ENCODE results near the gene SND1.

The SND1 gene

DNA sequence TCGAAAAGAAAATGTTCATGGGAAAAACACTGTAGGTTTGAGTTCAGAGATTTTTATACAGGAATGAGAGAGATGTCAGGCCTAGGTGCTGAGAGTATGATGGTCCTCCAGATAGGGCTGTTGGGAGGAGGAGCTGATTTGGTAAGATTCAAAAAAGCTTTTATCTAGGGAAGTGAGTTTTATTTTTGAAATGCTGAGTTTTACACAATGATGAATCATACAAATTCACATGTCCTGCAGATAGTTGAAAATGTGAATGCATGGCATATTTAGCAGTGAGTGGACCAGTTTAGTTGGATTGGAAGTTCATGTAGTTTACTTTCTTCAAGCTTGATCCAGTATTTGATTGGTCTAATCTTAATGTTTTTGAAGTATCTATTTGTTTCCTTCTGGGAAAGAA is 224.4 kb downstream of the SND1 start:
- DNase-seq: no peak

DNA sequence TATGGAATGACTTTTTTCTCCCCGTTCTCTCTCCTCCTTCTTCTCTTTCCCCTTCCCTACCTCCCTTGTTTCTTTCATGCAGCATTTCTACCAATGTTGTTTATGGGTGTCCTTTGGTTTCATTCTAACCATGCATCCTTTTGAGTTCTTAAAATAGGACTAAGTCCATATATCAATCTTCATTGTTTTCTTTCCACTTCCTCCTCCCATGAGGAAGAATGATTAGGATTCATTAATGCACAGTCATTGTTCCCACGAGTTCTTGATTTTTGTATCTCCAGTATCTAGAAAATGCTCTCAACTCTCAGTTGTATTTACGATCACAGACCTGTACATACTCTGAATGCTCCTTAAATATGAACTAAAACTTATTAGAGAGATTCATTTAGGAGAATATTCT is 226.0 kb downstream of the SND1 start:
- DNase-seq: no peak

DNA sequence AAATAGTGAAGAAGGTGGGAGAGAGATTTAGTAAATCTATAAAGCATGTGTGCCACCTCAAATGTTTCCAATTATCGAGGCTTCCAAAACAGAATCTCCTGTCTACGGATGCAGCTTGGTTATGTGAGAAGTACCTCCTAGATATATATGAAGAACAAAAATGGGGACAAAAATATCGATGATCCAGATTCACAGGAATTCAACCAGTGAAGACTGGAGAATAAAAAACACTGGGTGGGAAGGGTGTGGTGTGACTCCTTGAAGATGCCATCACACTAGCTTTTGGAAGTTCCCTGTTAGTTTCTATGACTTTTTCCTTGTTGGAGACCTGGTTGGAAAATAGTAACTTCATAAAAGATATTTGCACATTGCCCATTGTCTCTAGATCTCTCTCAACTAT is 226.8 kb downstream of the SND1 start:
- DNase-seq: no peak

DNA sequence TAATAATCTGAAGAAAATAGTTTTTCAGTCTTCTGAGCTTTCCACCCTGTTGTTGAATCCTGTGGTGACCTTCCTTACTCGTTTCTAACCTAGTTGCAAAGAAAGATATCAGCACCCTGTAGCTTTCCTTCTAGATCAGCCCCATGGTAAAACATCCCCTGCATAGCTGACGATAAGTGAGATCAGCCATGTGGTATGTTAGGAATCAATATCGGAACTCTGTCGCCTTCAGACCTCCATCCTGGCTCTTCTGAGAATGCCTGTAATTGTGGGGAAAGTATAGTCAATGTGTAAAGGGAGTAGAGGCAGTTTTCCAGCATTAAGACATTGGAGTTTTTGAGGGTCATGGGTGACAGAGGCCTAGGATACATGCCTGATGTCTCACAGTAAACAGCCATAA is 227.4 kb downstream of the SND1 start:
- DNase-seq: no peak

DNA sequence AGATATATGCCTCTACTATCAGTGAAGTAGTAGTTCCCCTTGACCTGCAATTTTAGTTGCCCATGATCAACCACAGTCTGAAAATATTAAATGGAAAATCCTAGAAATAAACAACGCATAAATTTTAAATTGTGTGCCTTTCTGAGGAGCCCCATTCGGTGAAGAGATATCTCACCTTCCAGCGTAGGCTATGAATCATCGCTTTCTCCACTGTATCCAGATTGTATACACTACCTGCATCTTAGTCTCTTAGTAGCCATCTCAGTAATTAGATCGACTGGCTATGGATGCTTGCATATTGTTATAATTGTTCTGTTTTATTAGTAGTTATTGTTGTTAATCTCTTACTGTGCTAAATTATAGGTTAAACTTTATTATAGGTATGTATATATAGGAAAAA is 227.9 kb downstream of the SND1 start:
- DNase-seq: no peak

DNA sequence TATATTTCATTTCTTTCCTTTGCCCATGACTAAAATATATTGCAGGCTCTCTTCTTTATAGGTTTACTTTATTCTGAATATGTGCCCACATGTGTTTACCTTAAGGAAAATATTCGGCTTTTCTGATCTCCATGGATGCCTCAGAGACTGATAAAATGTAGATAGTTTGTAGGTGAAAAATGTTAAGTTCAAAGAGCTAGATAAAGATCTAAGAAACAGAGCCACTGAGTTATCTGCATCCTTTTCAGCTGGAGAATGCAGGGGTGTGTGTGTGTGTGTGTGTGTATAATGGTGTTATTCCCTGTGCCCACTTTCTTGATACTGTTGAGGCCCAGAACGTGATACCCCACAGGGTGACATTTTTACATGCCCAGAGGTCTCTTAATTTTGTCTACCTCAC is 228.5 kb downstream of the SND1 start:
- no peak for DNase-seq

DNA sequence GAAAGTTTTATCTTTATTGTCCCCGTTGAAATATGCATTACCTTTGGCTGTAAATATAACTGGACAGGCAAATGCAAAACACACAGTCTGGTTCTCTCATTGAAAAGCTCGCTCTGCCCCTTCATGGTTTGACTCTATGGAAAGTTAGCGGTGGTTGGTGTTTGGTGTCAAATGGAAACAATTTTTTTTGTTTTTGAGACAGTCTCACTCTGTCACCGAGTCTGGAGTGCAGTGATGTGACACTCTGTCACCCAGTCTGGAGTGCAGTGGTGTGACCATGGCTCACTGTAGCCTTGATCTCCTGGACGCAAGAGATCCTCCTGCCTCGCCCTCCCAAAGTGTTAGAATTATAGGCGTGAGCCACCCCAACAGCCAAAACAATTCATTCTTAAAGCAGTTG is 229.6 kb downstream of the SND1 start:
- no peak for DNase-seq

DNA sequence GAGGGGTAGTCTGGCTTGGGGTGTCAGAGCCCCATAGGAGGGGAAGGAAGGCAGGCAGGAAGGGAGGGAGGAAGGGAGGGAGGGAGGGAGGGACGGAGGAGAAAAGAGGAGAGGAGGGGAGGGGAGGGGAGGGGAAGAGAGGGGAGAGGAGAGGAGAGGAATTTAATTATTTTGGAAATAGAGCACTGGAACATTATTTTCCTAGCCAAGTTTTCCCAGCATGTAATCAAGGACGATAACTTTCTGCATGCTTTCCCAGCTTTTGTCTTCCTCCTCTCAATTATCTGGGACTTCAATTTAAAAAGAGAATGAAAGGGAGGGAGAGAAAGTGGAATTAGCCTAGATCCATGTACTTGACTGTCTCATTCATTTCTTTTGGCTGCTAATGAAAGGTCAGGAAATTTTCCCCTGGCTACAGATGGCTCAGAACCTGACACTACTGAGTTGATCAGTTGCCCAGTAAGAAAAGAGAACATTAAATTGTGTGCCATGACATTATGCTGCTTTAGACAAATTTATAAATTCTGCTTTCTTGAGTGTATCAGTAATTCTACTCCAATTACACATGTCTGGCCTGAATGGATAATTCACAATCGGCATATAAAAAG is 230.4 kb downstream of the SND1 start:
- DNase-seq: no peak

DNA sequence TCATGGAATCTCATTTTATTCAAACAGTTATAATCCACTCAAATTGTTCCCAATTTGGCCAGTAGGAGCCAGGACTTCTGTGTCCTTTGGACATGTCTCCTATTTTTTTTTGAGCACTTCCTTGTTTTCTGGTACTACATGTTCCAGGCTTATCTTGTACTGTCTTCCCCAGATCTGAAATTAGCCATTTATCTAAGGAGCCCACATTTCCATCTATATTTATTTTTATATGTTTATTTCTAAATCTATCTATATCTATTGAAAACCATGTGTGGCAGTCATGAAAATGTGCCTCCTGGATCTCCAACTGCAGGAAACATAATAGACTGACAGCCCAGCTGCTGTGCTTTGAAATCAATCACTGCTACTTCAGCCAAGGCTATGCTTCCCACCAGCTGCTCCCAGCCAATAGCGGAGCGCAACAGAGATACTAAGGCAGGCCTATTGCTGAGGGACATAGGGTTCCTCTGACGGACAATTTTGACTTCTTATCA is 232.1 kb downstream of the SND1 start:
- DNase-seq: no peak

DNA sequence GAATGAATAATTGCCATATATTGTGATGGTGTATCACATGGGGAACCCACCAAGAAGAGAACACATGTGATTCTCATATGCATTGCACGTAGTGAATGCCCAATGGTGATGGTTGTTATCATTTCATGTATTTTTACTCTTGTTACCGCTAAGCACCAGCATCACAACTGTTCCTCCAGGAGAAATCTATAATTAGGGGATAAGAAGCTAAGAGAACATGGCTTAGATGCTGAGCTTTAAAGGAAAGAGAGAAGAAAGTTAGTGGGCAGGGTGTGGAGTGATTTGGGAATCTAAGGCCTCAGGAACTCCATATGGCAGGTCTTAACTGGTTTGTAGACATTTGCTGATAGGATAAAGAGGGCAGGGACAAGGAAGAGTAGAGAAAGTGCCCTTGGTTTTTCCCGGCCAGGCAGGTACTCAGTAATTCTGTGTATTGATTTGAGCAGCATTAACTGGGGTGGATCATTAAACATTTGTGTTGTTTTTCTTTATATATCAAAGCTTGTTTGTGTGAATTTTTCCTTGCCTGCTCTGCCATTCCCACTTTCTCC is 233.3 kb downstream of the SND1 start:
- no peak for DNase-seq

DNA sequence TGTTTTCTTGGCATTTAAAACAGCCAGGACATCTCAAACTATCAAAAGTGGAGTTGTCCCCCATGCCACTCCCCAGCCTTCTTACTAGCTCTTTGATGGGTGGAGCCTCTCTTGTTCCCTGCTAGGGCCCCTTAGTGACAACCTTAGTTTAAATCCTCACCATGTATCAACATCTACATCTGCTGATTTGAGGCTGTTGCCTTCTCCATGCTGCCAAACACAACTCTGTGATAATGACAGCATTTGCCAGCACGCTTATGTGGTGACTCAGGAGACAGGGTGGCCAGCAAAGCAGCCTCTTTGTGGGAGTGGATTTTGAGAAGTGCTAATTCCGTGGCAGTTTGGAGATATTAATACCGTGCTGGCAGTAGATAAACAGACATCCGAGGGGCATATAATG is 233.8 kb downstream of the SND1 start:
- DNase-seq: no peak

DNA sequence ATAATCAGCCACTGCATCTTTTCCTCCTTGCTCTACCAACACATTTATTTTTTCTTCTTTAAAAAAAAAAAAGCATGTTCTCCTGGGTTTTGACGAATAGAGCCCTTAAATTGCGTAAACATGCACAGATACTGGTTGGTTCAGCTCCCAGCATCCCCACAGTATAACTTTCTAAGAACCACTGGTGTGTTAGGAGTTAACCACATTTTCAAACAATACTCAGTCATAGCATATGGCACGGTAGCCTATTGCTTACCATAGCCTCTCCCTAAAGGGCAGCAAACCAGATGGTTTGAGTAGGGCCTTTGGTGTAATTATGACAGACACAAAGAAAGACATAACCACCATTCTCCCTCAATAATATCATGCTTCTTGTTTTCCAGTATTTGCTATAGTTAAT is 234.3 kb downstream of the SND1 start:
- no peak for DNase-seq

DNA sequence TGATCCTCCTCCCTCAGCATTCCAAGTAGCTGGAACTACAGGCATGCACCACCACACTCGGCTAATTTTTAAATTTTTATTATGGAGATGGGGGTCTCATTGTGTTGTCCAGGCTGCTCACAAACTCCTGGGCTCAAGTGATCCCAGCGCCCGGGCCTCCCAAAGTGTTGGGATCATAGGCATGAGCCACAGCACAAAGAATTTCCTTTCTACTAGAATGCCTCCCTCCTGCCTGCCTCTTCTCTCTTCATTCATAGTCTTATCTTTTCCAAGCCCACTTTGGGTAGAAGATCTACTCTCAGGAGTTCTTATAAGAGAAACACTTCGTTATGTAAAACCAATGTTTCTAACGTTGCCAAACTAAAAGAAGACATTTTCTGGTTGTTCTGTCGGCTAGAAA is 235.1 kb downstream of the SND1 start:
- DNase-seq: no peak

DNA sequence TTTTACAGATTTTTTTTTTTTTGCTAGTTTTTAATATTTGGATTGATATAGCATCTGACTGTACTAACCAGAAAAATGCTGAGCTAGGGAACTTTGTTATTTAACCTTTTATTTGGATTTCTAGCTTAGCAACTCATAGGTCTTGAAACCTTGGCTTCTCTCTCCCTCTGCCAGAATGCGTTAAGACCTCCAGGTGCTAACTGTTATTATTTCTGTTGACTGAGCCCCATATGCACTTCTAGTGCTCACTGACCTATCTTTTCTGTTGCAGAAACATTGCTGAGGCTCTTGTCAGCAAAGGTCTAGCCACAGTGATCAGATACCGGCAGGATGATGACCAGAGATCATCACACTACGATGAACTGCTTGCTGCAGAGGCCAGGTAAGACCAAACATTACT is 235.6 kb downstream of the SND1 start:
- no peak for DNase-seq

DNA sequence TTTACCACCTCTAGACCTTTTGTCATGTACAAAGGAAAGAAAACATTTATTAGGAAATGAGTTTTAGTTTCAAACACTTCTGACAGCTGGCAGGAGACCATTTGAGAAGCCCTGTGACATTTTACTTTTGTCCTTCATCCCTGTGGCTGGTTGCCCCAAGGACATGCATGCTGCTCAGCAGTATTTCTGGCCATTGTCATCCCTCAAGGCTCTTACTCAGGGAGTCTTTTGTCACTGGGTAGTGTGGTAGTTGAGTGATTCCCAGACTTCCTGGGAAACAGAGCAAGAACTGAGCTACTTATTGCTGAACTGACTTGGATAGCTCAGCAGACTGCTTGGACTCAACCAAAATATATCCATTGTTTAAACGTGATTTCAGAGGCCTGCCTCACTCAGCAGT is 236.4 kb downstream of the SND1 start:
- DNase-seq: no peak

DNA sequence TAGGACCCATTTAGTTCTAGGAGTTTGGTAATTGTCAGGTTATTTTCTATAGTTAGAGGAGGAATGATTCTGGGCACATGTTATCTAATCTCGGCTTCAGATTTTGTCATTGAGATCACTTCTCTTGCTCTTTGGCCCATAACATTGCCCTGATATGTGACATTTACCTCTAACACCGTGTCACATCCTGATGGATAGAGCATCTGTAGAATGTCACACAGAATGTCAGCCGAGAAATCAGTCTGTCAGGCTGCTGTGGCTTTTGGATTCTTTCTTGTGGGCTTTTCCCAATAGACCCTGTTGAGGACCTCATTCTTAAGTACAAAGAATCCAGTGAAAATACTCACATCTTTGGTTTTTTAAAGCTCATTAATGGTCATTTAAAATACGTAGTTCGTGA is 236.8 kb downstream of the SND1 start:
- DNase-seq: no peak

DNA sequence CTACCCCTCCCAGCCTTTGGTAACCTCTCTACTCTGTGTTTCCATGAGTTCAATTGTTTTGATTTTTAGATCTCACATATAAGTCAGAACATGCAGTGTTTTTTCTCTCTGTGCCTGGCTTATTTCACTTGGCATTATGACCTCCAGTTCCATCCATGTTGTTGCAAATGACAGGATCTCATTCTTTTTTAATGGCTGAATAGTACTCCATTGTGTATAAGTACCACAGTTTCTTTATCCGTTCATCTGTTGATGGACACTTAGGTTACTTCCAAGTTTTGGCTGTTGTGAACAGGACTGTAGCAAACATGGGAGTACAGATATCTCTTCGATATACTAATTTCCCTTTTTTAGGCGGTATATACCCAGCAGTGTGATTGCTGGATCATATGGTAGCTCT is 237.7 kb downstream of the SND1 start:
- no peak for DNase-seq

DNA sequence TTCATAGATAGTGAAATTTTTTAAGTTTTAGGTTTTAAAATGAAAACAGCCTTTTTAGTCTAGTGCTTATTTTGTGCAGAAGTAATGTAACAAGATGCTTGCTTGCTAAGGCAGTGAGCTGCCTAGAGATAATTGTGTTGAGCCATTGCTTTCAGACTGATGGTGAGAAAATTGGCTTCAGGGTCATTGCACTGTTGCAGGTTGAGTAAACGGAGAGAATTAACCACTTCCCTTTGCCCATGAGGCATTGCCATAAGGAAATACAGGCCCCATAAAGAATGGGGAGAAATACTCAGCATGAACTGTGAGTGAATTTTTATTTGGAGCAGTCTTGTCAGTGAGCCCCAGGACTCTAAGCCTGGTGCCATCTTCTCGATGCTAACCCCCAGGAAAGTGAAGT is 238.7 kb downstream of the SND1 start:
- no peak for DNase-seq

DNA sequence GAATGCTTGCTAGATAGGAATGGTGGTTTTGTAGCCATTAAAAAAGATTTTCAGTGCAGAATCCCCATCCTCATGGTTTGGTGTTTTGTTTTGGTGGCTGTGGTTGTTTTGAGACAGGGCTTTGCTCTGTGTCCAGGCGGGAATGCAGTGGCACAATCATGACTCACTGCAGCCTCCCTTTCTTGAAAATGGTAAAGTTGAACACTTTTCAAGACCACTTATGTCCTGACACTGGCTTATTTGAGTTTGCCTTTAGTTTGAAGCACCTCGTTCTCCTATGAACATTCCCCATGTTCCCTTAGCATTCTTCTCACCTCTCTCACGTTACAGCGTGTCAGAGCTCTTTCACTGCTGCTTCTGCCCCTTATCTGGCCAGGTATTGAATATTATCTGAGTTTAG is 239.2 kb downstream of the SND1 start:
- DNase-seq: no peak

DNA sequence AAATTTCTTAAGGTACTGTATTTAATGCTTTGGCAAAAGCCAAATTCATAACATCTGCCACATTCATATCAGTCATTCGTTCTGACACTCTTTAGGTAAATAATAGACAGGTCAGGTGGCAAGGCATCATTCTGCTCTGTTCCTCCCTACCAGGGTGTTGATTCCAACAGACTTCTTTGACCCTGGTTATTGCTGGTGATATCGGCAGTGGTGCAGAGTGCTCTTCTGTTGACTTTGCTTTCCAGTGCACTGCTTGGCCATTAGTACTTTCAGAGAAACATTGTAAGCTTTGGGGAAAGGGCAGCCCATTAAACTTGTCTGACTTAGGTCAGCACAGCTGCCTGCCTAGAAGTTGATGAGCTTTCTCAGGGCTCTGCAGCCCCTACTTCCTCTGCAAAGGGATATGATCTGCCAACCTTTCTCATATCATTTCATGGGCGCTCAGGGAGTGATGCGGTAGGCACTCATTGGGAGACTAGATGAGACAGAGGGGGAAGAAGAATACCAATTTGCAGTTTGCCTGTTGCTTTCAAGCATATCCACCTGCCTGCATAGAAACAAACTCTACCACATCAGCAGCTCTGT is 240.0 kb downstream of the SND1 start:
- no peak for DNase-seq

DNA sequence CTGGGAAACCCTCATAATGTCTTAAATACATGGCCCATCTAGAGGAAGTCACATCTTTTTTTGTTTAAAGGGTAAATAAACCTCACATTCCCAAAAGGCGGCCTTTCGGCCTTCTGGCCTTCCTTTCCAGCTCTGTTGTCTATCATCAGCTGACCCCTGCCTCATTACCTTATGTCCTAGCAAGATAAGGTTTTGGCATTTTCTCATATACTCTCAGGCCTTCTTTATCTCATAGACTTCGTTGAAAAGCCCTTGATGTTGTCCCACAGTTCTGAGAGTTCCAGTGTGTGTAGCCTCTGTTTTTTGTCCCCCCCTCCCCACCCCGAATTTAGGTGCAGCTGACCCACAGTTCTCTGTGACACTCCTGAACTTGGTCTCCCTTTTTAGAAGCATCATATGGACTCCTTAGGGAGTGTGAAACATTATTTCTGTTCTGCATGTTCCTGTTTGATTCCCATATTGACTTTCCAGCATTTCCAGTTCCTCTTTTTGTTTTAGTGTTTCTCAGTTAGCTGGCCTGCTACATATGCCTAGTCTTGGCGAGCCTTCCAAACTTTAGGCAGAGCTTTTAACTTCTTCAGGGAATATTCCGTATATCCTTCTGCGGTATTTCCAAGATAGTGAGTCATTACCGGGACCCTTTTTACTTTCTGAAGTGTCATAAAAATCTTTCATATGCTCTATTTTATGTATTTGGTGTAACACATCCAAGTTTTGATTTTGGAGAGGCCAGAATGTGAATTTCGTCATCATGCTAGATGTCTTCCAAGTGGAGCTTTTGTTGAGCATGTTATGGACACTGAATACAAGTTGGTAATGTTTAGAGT is 240.7 kb downstream of the SND1 start:
- DNase-seq: no peak

DNA sequence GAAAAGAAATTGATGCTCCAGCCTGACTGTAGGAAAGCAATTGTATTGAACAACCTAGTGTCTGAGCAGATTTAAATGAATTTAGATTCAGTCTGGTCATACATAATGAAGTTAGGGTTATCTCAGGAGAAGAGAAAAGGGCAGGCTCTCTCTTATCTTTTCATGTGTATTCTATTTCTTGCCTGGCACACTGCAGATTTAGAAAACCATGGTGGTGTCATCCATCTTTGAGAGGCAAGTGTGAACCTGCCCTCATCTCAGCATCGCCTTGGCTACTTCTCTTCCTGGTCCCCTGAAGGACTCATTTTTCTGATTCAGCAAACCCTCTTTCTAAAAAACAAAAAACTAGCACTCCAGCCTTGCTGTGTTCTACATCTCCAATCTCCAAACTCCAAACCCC is 241.6 kb downstream of the SND1 start:
- no peak for DNase-seq

DNA sequence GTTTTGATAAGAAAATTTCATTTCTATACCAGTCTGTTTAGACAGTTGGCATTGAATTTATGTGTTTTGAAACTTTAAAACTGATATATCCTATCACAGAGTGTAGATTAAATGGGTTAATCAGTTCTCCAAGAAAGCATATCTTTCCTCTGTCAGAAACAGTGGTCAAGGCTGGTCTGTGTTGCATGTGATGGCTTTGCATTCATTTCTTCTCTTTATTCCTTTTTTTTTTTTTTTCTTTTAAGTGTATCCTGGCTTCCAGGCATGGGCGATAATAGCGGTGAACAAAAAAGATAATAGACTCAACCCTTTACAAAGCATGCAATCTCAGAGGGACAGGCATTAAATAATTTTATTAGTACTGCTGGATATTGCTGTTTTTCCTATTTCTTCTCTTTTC is 242.6 kb downstream of the SND1 start:
- no peak for DNase-seq

DNA sequence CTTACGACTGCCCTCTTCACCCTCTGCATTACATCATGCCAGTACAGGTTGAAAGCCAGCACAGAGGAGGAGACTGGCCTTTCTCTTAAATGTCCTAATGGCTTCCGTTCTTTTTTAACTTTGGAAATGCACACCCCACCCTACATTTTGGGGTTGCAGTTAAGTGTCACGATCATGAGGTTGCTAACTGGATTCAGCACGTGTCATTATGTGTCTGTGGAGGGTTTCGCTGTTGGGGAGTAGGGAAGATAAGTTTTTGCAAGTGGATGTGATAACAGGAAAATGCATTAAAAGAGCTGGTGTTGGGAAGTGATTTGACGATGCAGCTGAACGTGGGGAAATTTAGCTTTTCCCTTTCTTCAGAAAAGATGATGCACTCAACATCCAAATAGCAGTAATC is 243.4 kb downstream of the SND1 start:
- no peak for DNase-seq
